ENCODE results near the gene SMIM20.
A peak's percentile ranks its signal among the peaks of the same experiment; 100 is the strongest.
"Not testable (repeated sequence)": the region's sequence is repeated elsewhere in the genome, so short reads cannot be mapped to it uniquely, and the experiment has no call there.

Gene SMIM20

DNA sequence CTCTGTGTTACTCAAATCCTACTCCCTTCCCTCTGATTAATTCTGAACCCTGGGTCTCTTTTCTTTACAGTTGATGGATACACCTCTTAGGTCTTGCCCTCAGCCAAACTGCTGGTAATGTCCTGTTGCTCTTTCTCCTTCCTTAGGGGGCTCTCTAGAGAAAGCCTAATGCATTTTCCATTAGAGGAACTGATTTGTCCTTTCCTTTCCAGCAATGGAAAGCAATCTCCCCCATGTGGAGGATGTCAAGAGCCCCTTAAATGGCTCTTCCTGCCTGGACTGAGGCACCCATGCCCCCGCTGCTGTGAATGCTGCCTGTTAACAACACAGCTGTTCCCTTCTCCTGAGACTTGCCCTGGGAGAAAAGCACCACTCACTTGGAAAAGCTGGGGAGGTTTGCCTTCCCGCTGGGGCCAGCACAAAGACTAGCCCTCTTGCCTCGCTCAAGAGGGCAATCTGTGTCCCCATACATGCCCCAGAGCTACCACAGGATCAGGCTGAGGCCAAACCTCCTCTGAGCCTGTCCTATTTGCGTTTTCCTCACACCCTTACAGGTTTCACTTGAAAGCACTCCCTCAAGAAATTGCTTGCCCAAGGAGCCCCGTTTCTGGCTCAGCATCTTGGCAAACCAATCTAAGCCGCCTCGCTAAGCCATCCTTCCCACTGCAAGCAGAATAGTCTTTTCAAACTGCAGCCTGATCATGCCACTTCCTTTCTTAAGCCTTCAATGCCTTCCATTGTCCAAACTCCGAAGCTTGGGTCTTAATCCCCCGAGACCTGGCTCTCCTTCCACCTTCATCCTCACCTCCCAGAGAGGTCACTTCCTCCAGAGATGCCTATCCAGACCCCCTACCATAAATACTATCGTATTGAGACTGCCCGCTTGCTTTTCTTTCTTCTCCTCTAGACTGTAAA is 23.2 kb upstream of the SMIM20 start:
- no peak for DNase-seq (ENCODE audit: low read depth)

GRCh38 chr4:25892796-25893195 is 21.2 kb upstream of the SMIM20 start:
- DNase-seq (ENCODE audit: low read depth), result no peak

- DNase-seq (ENCODE audit: low read depth), result no peak
These were observed 17.1 kb upstream of the SMIM20 start for GRCh38 chr4:25896776-25897539.

GRCh38 chr4:25900310-25900709 is 13.7 kb upstream of the SMIM20 start:
- DNase-seq (ENCODE audit: low read depth), result no peak

GRCh38 chr4:25901030-25901430 is 13.0 kb upstream of the SMIM20 start:
- DNase-seq (ENCODE audit: low read depth), result no peak

DNA sequence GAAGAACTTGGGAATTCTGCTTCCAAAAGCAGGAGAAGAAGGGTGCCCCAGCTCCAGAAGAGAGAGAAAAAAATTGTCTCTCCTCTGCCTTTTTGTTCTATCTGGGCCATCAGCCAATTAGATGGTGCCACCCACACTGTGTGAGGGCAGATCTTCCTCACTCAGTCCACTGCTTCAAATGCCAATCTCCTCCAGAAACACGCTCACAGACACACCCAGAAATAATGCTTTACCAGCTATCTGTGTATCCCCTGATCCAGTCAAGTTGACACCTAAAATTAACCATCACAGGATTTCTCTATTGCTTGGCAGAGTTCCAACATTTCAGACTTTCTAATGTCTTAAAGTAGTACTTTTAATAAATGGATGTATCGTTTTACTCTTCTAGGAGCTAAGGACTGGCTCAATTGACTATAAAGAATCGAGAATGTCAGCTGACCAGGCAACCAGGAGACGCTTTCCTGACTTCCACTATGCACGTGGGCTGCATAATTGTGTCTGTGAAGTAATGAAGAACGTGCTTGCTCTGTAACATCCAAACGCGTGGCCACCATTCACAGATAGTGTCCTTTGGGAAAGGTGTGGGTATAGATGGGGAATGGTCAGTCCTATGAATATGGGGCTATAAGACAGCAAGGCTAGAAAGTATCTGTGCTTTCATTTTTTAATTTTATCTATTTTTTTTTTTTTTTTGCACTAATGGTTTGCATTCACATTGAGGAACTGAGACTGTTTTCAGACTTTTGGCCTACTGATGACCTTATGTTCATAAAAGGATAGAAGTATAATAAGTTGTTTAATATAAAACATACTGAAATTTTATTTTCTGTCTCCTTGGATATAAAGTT is 9.9 kb upstream of the SMIM20 start:
- no peak for DNase-seq (ENCODE audit: low read depth)

- no peak for DNase-seq (ENCODE audit: low read depth)
These were observed 9.3 kb upstream of the SMIM20 start for GRCh38 chr4:25904748-25905082.

DNA sequence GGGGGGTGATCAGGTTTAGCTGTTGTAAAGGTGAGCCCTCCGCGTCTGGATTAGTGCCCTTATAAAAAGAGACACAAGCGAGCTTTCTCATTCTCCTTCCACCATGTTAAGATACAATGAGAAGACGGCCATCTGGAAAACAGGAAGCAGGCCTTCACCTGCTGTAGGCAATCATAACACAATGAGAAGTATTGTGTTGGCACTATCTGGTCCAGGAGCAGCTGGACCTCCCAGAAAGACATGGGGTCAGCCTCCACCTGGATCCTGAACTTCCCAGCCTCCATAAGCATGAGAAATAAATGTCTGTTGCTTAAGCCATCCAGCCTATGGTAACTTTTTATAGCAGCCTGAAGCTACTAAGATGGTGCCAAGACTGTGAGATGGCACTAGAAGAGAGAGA is 8.6 kb upstream of the SMIM20 start:
- no peak for DNase-seq (ENCODE audit: low read depth)

- not testable (repeated sequence) for DNase-seq (ENCODE audit: low read depth)
These were observed 7.9 kb upstream of the SMIM20 start for GRCh38 chr4:25906113-25906512.

DNA sequence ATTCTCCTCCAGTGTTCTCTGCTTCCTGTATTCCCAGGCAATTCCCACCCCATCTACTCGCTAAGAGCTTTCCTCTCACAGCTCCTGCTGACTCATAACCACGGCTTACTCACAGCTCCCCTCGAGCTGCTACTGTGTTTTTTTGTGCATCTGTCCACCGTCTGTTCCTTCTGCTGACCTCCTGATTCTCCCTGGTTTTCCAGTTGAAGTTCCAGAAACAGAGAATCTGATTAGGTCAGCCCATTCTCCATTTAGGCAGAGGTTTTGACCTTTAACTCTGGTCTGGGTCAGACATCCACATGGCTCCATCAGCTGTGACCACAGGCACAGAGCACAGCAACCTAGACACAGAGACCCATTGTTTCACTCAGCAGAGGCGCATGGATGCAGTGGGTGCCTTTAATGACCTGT is 5.5 kb upstream of the SMIM20 start:
- no peak for DNase-seq (ENCODE audit: low read depth)

- no peak for DNase-seq (ENCODE audit: low read depth)
These were observed 2.7 kb upstream of the SMIM20 start for GRCh38 chr4:25911356-25911755.

- peak; percentile 16 for DNase-seq (ENCODE audit: low read depth)
These were observed 767 bp upstream of the SMIM20 start for GRCh38 chr4:25913056-25913850.

DNA sequence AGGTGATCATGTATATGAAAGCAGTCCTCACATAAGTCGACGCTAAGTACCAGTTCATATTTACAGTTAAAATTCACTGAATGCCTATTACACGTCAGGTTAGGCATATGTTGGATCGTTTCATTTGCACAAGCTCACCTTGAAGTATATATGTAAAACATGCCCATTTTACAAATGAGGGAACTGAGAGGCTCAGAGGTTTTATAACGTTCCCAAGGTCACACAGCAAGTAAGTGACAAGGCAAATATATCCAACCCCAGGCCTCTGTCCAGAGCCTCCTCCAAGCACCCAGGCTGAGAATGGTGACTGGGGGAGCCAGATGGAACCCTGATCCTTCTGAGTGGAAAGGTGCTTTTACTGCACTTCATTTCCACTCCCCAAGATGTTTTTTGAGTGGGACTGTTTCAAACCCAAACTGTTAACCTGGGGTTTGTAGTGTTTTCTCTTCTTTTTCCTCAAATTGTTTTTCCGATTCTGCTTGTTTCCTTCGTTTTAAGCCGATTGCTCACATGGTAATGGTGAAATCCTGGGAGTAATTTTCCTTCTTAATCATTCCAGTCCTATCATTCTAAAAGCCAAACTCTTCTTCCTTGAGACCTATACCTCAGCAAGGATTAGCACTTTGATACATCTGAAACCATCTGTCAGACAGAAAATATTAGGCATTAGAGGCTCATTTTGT is 791 bp downstream of the SMIM20 start:
- DNase-seq (ENCODE audit: low read depth), result no peak

GRCh38 chr4:25915353-25915705 is 1.3 kb downstream of the SMIM20 start:
- DNase-seq (ENCODE audit: low read depth), result no peak

GRCh38 chr4:25916870-25917269 is 2.9 kb downstream of the SMIM20 start:
- no peak for DNase-seq (ENCODE audit: low read depth)

GRCh38 chr4:25919676-25920075 is 5.7 kb downstream of the SMIM20 start:
- no peak for DNase-seq (ENCODE audit: low read depth)

- DNase-seq (ENCODE audit: low read depth), result no peak
These were observed 7.9 kb downstream of the SMIM20 start for GRCh38 chr4:25921922-25922321.

GRCh38 chr4:25922812-25923369 is 8.9 kb downstream of the SMIM20 start:
- DNase-seq (ENCODE audit: low read depth), result no peak

DNA sequence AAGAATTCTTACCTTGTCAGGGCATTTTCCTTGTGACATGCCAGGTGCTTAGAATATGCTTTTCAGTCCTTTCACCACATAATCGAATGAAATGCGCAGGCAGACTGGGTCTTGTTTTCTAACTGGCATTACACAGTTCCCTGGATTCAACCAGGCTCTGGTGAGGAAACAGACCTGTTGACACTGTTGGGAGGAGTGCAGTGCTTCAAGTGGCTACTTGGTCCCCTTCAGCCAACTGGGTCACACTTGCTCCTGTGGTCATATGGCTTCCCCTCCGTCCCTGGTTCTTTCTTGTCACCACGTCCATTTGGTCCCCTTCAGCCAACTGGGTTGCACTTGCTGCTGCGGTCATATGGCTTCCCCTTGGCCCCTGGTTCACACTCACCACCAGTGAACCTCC is 9.7 kb downstream of the SMIM20 start:
- no peak for DNase-seq (ENCODE audit: low read depth)

- DNase-seq (ENCODE audit: low read depth), result no peak
These were observed 11.6 kb downstream of the SMIM20 start for GRCh38 chr4:25925486-25926201.
